GM23248 (cell line): ENCODE results near the gene MAPKAPK5.

ENCODE experiments used
- EZH2 ChIP-seq: fragments of 200-600 bp; sonication (generic); IDR thresholded peaks from 2 replicates; pipeline ENCODE4 v1.6.1; 2018; ENCODE audit warnings: antibody characterized with exemption, mild to moderate bottlenecking; ENCODE audit not compliant: insufficient read depth, poor library complexity, severe bottlenecking
- EZH2phosphoT487 ChIP-seq: fragments of 200-600 bp; sonication (generic); IDR thresholded peaks from 2 replicates; pipeline ENCODE4 v1.6.1; 2018; ENCODE audit warnings: antibody characterized with exemption, moderate library complexity, mild to moderate bottlenecking, low read depth; ENCODE audit not compliant: insufficient read depth

DNA sequence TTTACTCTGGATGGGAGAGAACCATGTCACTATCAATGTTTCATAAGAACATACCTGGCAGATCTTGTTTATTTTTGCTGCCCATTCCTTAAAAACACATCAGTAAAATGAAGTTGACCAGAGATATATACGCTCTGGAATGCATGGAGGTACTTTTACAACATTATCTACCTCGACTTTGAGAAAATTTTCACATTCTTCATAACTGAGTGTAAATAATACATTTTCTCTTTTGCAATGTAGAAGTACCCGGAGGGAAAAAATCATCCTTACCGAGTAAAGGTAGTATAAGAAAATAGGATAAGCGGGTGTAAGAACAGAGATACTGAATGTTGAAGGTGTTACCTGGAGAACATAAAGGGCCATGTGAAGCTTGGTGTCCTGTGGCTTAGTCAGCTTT is 90.2 kb downstream of the MAPKAPK5 start:
- TF ChIP-seq EZH2 = no peak
- TF ChIP-seq EZH2phosphoT487 = no peak
